OCI-LY1 (cell line): ENCODE data around the gene THAP2.

Experiments
- CTCF ChIP-seq: fragments of 200-600 bp; sonication (generic), shearing (Covaris generic); IDR thresholded peaks from 2 replicates; pipeline ENCODE4 v1.5.1; 2017; ENCODE audit warnings: mild to moderate bottlenecking, antibody characterized with exemption, low read length, moderate library complexity, mixed read lengths
- EZH2 ChIP-seq: fragments of 200-600 bp; sonication (generic), shearing (Covaris generic); IDR thresholded peaks from 2 replicates; pipeline ENCODE4 v1.8.0; 2017; ENCODE audit warnings: borderline replicate concordance, mixed run types, mild to moderate bottlenecking, antibody characterized with exemption, low read length, moderate library complexity, mixed read lengths

- TF ChIP-seq CTCF (no peak), EZH2 (no peak)
These were observed 63.9 kb downstream of the THAP2 start for GRCh38 chr12:71727958-71728357.
